ENCODE results near the gene HSP90AA1. TPM values are rescaled to one million over a fixed set of nuclear protein-coding genes. Genes with fewer than 3 reads are reported as not detected.

HSP90AA1 gene
- total and polyA plus RNA-seq, 2 experiments from 2014 or later, result 371 to 655 TPM

GRCh38 chr14:102058961-102059360, 27.9 kb downstream of the HSP90AA1 start:
- H3K9me2 ChIP-seq (ENCODE audit: insufficient read depth), result no peaks in the 10 kb centered on the region
- H3K4me2 ChIP-seq (ENCODE audit: unreplicated experiment), result no peak overlapping the region
- no peak overlapping the region for H3K4me3 ChIP-seq
- H3F3A ChIP-seq (ENCODE audit: insufficient read depth), result peaks cover 30% of the 10 kb centered on the region
- in situ Hi-C loops (cut with MboI), result no loop called here
- peaks cover 10% of the 10 kb centered on the region; the same call in 1 of the 2 replicates for H3K4me1 ChIP-seq (ENCODE audit: insufficient read depth)
- H2AFZ ChIP-seq, result no peak overlapping the region
- H3K79me2 ChIP-seq (ENCODE audit: insufficient read depth), result no peaks in the 10 kb centered on the region
- H3K27me3 ChIP-seq (replicated peaks; ENCODE audit: insufficient read depth), result no peaks in the 10 kb centered on the region
- H3K27ac ChIP-seq, result no peak overlapping the region
- H3K36me3 ChIP-seq (ENCODE audit: low read depth), result peaks cover 4% of the 10 kb centered on the region; the same call in 1 of the 2 replicates
- 80 to 83% methylated on average over 5 of the region's 5 CpGs for WGBS, 2 experiments (ENCODE audit: low coverage in 1 of 2, low lambda C conversion rate in 2 of 2, missing lambda C conversion rate in 2 of 2)
- H3K9ac ChIP-seq, result no peak overlapping the region
- H4K20me1 ChIP-seq (ENCODE audit: insufficient read depth), result no peaks in the 10 kb centered on the region
- TF ChIP-seq EZH2phosphoT487 (IDR thresholded peaks at IDR 0.05; ENCODE audit: insufficient read depth, low read depth), result no peak
- no peak for TF ChIP-seq EZH2 (IDR thresholded peaks at IDR 0.05; ENCODE audit: insufficient read depth, poor library complexity, severe bottlenecking)
- DNase-seq, result no peak
- no peaks in the 10 kb centered on the region for H3K9me3 ChIP-seq (ENCODE audit: low read depth)

- no peak overlapping the region for H3K27ac ChIP-seq
- no peak overlapping the region for H2AFZ ChIP-seq
- no peaks in the 10 kb centered on the region for H3K9me3 ChIP-seq (ENCODE audit: low read depth)
- TF ChIP-seq EZH2 (IDR thresholded peaks at IDR 0.05; ENCODE audit: insufficient read depth, poor library complexity, severe bottlenecking) (no peak), EZH2phosphoT487 (IDR thresholded peaks at IDR 0.05; ENCODE audit: insufficient read depth, low read depth) (no peak)
- H3K9me2 ChIP-seq (ENCODE audit: insufficient read depth), result no peaks in the 10 kb centered on the region
- no peak overlapping the region for H3K4me2 ChIP-seq (ENCODE audit: unreplicated experiment)
- no peaks in the 10 kb centered on the region for H3K27me3 ChIP-seq (replicated peaks; ENCODE audit: insufficient read depth)
- no peaks in the 10 kb centered on the region for H3K79me2 ChIP-seq (ENCODE audit: insufficient read depth)
- 73% methylated on average over 7 of the region's 7 CpGs for WGBS, 2 experiments (ENCODE audit: low coverage in 1 of 2, low lambda C conversion rate in 2 of 2, missing lambda C conversion rate in 2 of 2)
- H3K4me3 ChIP-seq, result no peak overlapping the region
- in situ Hi-C loops (cut with MboI), result no loop called here
- DNase-seq, result no peak
- peaks cover 12% of the 10 kb centered on the region; the same call in 1 of the 2 replicates for H3K36me3 ChIP-seq (ENCODE audit: low read depth)
- no peak overlapping the region for H3K9ac ChIP-seq
- peaks cover 31% of the 10 kb centered on the region for H3F3A ChIP-seq (ENCODE audit: insufficient read depth)
- no peaks in the 10 kb centered on the region for H4K20me1 ChIP-seq (ENCODE audit: insufficient read depth)
- H3K4me1 ChIP-seq (ENCODE audit: insufficient read depth), result peaks cover 10% of the 10 kb centered on the region; the same call in 1 of the 2 replicates
Measured at GRCh38 chr14:102058146-102058545, 28.7 kb downstream of the HSP90AA1 start.

- no peak for DNase-seq
- H3K4me2 ChIP-seq (ENCODE audit: unreplicated experiment), result no peak overlapping the region
- no peaks in the 10 kb centered on the region for H3K9me3 ChIP-seq (ENCODE audit: low read depth)
- H3K79me2 ChIP-seq (ENCODE audit: insufficient read depth), result no peaks in the 10 kb centered on the region
- H3K9ac ChIP-seq, result no peak overlapping the region
- H3K27ac ChIP-seq, result no peak overlapping the region
- H3K4me1 ChIP-seq (ENCODE audit: insufficient read depth), result peaks cover 10% of the 10 kb centered on the region; the same call in 1 of the 2 replicates
- no peaks in the 10 kb centered on the region for H3K9me2 ChIP-seq (ENCODE audit: insufficient read depth)
- peaks cover 16% of the 10 kb centered on the region; the same call in 1 of the 2 replicates for H3K36me3 ChIP-seq (ENCODE audit: low read depth)
- in situ Hi-C loops (cut with MboI), result no loop called here
- H3K4me3 ChIP-seq, result no peak overlapping the region
- no peak overlapping the region for H2AFZ ChIP-seq
- WGBS, 2 experiments (ENCODE audit: low coverage in 1 of 2, low lambda C conversion rate in 2 of 2, missing lambda C conversion rate in 2 of 2), result 26 to 28% methylated on average over 10 of the region's 10 CpGs
- peaks cover 36% of the 10 kb centered on the region for H3F3A ChIP-seq (ENCODE audit: insufficient read depth)
- H4K20me1 ChIP-seq (ENCODE audit: insufficient read depth), result no peaks in the 10 kb centered on the region
- H3K27me3 ChIP-seq (replicated peaks; ENCODE audit: insufficient read depth), result no peaks in the 10 kb centered on the region
- TF ChIP-seq EZH2 (IDR thresholded peaks at IDR 0.05; ENCODE audit: insufficient read depth, poor library complexity, severe bottlenecking) (no peak), EZH2phosphoT487 (IDR thresholded peaks at IDR 0.05; ENCODE audit: insufficient read depth, low read depth) (no peak)
Measured at GRCh38 chr14:102057480-102058114, 29.2 kb downstream of the HSP90AA1 start.

- in situ Hi-C loops (cut with MboI), result no loop called here
- WGBS, 2 experiments (ENCODE audit: low coverage in 1 of 2, low lambda C conversion rate in 2 of 2, missing lambda C conversion rate in 2 of 2), result 70 to 74% methylated on average over 30 to 31 of the region's 31 CpGs
- H3K9ac ChIP-seq, result no peak overlapping the region
- no peak overlapping the region for H2AFZ ChIP-seq
- no peaks in the 10 kb centered on the region for H3K9me2 ChIP-seq (ENCODE audit: insufficient read depth)
- H3K27me3 ChIP-seq (replicated peaks; ENCODE audit: insufficient read depth), result no peaks in the 10 kb centered on the region
- peaks cover 10% of the 10 kb centered on the region; the same call in 1 of the 2 replicates for H3K4me1 ChIP-seq (ENCODE audit: insufficient read depth)
- H3K4me2 ChIP-seq (ENCODE audit: unreplicated experiment), result no peak overlapping the region
- no peak overlapping the region for H3K27ac ChIP-seq
- H3F3A ChIP-seq (ENCODE audit: insufficient read depth), result peaks cover 43% of the 10 kb centered on the region
- no peaks in the 10 kb centered on the region for H3K9me3 ChIP-seq (ENCODE audit: low read depth)
- no peak for DNase-seq
- no peaks in the 10 kb centered on the region for H4K20me1 ChIP-seq (ENCODE audit: insufficient read depth)
- no peak overlapping the region for H3K4me3 ChIP-seq
- H3K79me2 ChIP-seq (ENCODE audit: insufficient read depth), result no peaks in the 10 kb centered on the region
- TF ChIP-seq EZH2phosphoT487 (IDR thresholded peaks at IDR 0.05; ENCODE audit: insufficient read depth, low read depth) (no peak), EZH2 (IDR thresholded peaks at IDR 0.05; ENCODE audit: insufficient read depth, poor library complexity, severe bottlenecking) (no peak)
- peaks cover 22% of the 10 kb centered on the region; the same call in 1 of the 2 replicates for H3K36me3 ChIP-seq (ENCODE audit: low read depth)
Measured at GRCh38 chr14:102056694-102057442, 30.0 kb downstream of the HSP90AA1 start.

All from GM23248 (cell line).